Measurements from ENCODE around the gene RAD9A.

GRCh38 chr11:67369801-67370284, 21.9 kb upstream of the RAD9A start:
- TF ChIP-seq CTCF (IDR thresholded peaks at IDR 0.05) (no peak), POLR2A (IDR thresholded peaks at IDR 0.05) (no peak)

Measured in prostate gland (tissue), 2 donors.